Loucy (cell line): ENCODE results near the gene TSEN2.
A peak's percentile ranks its signal among the peaks of the same experiment; 100 is the strongest.

Experiments
- H2AFZ ChIP-seq: fragments of 200-600 bp; sonication (generic); 2 replicates; pipeline ENCODE4 v1.6.0; 2016; ENCODE audit warnings: antibody characterized with exemption, mild to moderate bottlenecking, low read length, moderate library complexity
- H3F3A ChIP-seq: fragments of 200-600 bp; 2 replicates; pipeline ENCODE4 v1.6.0; 2016; ENCODE audit warnings: antibody characterized with exemption, low read depth, mild to moderate bottlenecking
- H3K27me3 ChIP-seq: fragments of 200-600 bp; sonication (generic); 2 replicates; pipeline ENCODE4 v1.6.1; 2014; ENCODE audit warnings: low read length, mild to moderate bottlenecking; ENCODE audit not compliant: insufficient read depth, poor library complexity, severe bottlenecking
- H3K36me3 ChIP-seq: fragments of 200-600 bp; sonication (generic); 2 replicates; pipeline ENCODE4 v1.6.1; 2016; ENCODE audit warnings: low read length; ENCODE audit not compliant: insufficient read depth
- H3K4me1 ChIP-seq: fragments of 200-600 bp; sonication (generic); 2 replicates; pipeline ENCODE4 v1.5.1; 2014; ENCODE audit warnings: low read length, mild to moderate bottlenecking; ENCODE audit not compliant: insufficient read depth, poor library complexity, severe bottlenecking
- H3K4me2 ChIP-seq: fragments of 200-600 bp; sonication (generic); 2 replicates; pipeline ENCODE4 v1.6.0; 2014; ENCODE audit warnings: antibody characterized with exemption, low read length, low read depth, mild to moderate bottlenecking; ENCODE audit not compliant: poor library complexity, severe bottlenecking
- H3K4me3 ChIP-seq: fragments of 200-600 bp; sonication (generic); 2 replicates; pipeline ENCODE4 v1.5.1; 2014; ENCODE audit warnings: low read length, mild to moderate bottlenecking, mixed read lengths; ENCODE audit not compliant: poor library complexity, severe bottlenecking
- H3K79me2 ChIP-seq: fragments of 200-600 bp; sonication (generic); 2 replicates; pipeline ENCODE4 v1.6.1; 2014; ENCODE audit warnings: low read length; ENCODE audit not compliant: insufficient read depth
- H3K9ac ChIP-seq: fragments of 200-600 bp; sonication (generic); 2 replicates; pipeline ENCODE4 v1.6.0; 2014; ENCODE audit warnings: mild to moderate bottlenecking, low read depth, low read length, moderate library complexity; ENCODE audit not compliant: poor library complexity, severe bottlenecking
- H3K9me2 ChIP-seq: fragments of 200-600 bp; sonication (generic); replicated peaks from 2 replicates; pipeline ENCODE4 v1.6.1; 2016; ENCODE audit warnings: low read depth, low read length, mixed read lengths
- H3K9me3 ChIP-seq: fragments of 200-600 bp; sonication (generic); 2 replicates; pipeline ENCODE4 v1.6.1; 2014; ENCODE audit warnings: mild to moderate bottlenecking, antibody characterized with exemption, low read length, low read depth; ENCODE audit not compliant: insufficient read depth
- H4K20me1 ChIP-seq: fragments of 200-600 bp; sonication (generic); 2 replicates; pipeline ENCODE4 v1.6.0; 2014; ENCODE audit warnings: antibody characterized with exemption, low read length, mild to moderate bottlenecking; ENCODE audit not compliant: insufficient read depth, poor library complexity, severe bottlenecking
- CTCF ChIP-seq: fragments of 200-600 bp; sonication (generic); conservative IDR thresholded peaks from 2 replicates; pipeline ENCODE4 v1.5.1; 2014; ENCODE audit warnings: mild to moderate bottlenecking, antibody characterized with exemption, low read length
- EZH2phosphoT487 ChIP-seq: fragments of 200-600 bp; IDR thresholded peaks from 2 replicates; pipeline ENCODE4 v1.6.1; 2018; ENCODE audit warnings: antibody characterized with exemption, mild to moderate bottlenecking, moderate library complexity, borderline replicate concordance

The TSEN2 gene

DNA sequence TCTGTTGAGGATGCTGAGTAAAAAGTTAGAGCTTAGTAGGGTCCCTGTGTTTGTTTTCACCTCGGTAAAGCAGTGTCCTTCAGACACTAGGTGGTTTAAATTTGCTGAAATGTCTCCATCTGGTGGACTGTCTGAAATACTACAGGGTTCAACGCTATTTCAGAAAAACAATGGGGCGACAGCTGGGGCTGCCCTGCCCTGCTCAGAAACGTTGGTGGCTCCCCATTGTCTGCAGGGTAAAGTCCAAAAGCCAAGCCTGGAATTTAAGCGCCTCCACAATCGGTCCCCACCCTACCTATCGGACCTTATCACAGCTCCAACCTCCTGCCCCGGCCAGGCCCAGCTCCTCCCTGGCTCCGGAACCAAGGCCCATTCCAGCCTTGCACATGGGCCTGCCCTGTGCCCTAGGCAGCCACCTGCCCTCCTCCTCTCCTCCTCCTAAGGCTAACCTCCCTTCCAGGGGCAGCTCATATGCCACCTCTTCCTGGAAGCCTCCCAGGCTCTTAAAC is 4.3 kb upstream of the TSEN2 start:
- Histone ChIP-seq H3K79me2 (peaks cover 5% of the 10 kb centered on the region), H3K36me3 (no peaks in the 10 kb centered on the region), H3K4me2 (no peak overlapping the region), H3F3A (no peaks in the 10 kb centered on the region), H3K4me1 (peaks cover 16% of the 10 kb centered on the region), H3K4me3 (no peak overlapping the region), H4K20me1 (no peaks in the 10 kb centered on the region), H3K9me3 (no peaks in the 10 kb centered on the region), H3K9me2 (no peaks in the 10 kb centered on the region), H3K27me3 (no peaks in the 10 kb centered on the region), H3K9ac (peak overlapping the region; percentile 29), H2AFZ (peak overlapping the region; percentile 79)
- TF ChIP-seq CTCF (peak; percentile 86), EZH2phosphoT487 (no peak)

- Histone ChIP-seq H3K79me2 (peaks cover 13% of the 10 kb centered on the region), H3K36me3 (no peaks in the 10 kb centered on the region), H3K9ac (peak overlapping the region; percentile 89), H3K9me3 (no peaks in the 10 kb centered on the region), H3K9me2 (no peaks in the 10 kb centered on the region), H2AFZ (peak overlapping the region; percentile 84), H3K4me3 (peak overlapping the region; percentile 86), H3K4me1 (peaks cover 34% of the 10 kb centered on the region), H4K20me1 (no peaks in the 10 kb centered on the region), H3K27me3 (no peaks in the 10 kb centered on the region), H3F3A (no peaks in the 10 kb centered on the region), H3K4me2 (peak overlapping the region; percentile 96)
- no peak for TF ChIP-seq CTCF
- no peak for TF ChIP-seq EZH2phosphoT487
Observed at GRCh38 chr3:12483410-12483809, 870 bp upstream of the TSEN2 start.

GRCh38 chr3:12483872-12484197 is 445 bp upstream of the TSEN2 start:
- peak overlapping the region; percentile 89 for H3K9ac ChIP-seq
- peak overlapping the region; percentile 84 for H2AFZ ChIP-seq
- H3K4me2 ChIP-seq, result peak overlapping the region; percentile 96
- TF ChIP-seq CTCF (no peak), EZH2phosphoT487 (no peak)
- no peaks in the 10 kb centered on the region for H3F3A ChIP-seq
- no peaks in the 10 kb centered on the region for H3K9me3 ChIP-seq
- H3K4me3 ChIP-seq, result peak overlapping the region; percentile 86
- H3K27me3 ChIP-seq, result no peaks in the 10 kb centered on the region
- H3K79me2 ChIP-seq, result peaks cover 13% of the 10 kb centered on the region
- H3K4me1 ChIP-seq, result peaks cover 38% of the 10 kb centered on the region
- H3K36me3 ChIP-seq, result no peaks in the 10 kb centered on the region
- no peaks in the 10 kb centered on the region for H3K9me2 ChIP-seq
- no peaks in the 10 kb centered on the region for H4K20me1 ChIP-seq
